GM19240 (cell line): Measurements from ENCODE around the gene SORCS2.

Source experiments
- DNase-seq: peaks from one replicate; pipeline ENCODE4 v3.0.0; 2011; ENCODE audit warnings: low spot score; ENCODE audit not compliant: insufficient read length

Gene SORCS2

GRCh38 chr4:7738458-7739076 lies 546.2 kb downstream of the SORCS2 start:
- no peak for DNase-seq

- no peak for DNase-seq
Observed at GRCh38 chr4:7739077-7739917, 547.0 kb downstream of the SORCS2 start.

- no peak for DNase-seq
Observed at GRCh38 chr4:7739918-7740865, 547.9 kb downstream of the SORCS2 start.

- DNase-seq, result no peak
Observed at GRCh38 chr4:7740866-7741525, 548.7 kb downstream of the SORCS2 start.

- DNase-seq, result no peak
Observed at GRCh38 chr4:7741946-7742806, 549.8 kb downstream of the SORCS2 start.

GRCh38 chr4:7742807-7743280 lies 550.5 kb downstream of the SORCS2 start:
- DNase-seq, result no peak

GRCh38 chr4:7744142-7744804 lies 551.9 kb downstream of the SORCS2 start:
- DNase-seq, result no peak

- no peak for DNase-seq
Observed at GRCh38 chr4:7745301-7745885, 553.1 kb downstream of the SORCS2 start.

- DNase-seq, result no peak
Observed at GRCh38 chr4:7746351-7747061, 554.2 kb downstream of the SORCS2 start.

- no peak for DNase-seq
Observed at GRCh38 chr4:7747062-7747385, 554.7 kb downstream of the SORCS2 start.

- DNase-seq, result no peak
Observed at GRCh38 chr4:7747566-7747965, 555.2 kb downstream of the SORCS2 start.

- no peak for DNase-seq
Observed at GRCh38 chr4:7750523-7750922, 558.2 kb downstream of the SORCS2 start.

GRCh38 chr4:7750972-7751371 lies 558.6 kb downstream of the SORCS2 start:
- no peak for DNase-seq

GRCh38 chr4:7752649-7753048 lies 560.3 kb downstream of the SORCS2 start:
- no peak for DNase-seq

- no peak for DNase-seq
Observed at GRCh38 chr4:7753271-7753670, 560.9 kb downstream of the SORCS2 start.

- no peak for DNase-seq
Observed at GRCh38 chr4:7753931-7754465, 561.7 kb downstream of the SORCS2 start.

GRCh38 chr4:7754565-7755262 lies 562.4 kb downstream of the SORCS2 start:
- no peak for DNase-seq

GRCh38 chr4:7755561-7755960 lies 563.2 kb downstream of the SORCS2 start:
- DNase-seq, result no peak
